Activated CD4-positive, alpha-beta T cell treated with anti-CD3 and anti-CD28 coated beads for 48 hours (primary cell): ENCODE data around the gene SRD5A1.

Experiments
- DNase-seq: peaks from one replicate; pipeline ENCODE4 v3.0.0-alpha.2; 2020

The SRD5A1 gene

GRCh38 chr5:6714226-6715041, 81.2 kb downstream of the SRD5A1 start:
- DNase-seq = peak; percentile 35

GRCh38 chr5:6715271-6715670, 82.0 kb downstream of the SRD5A1 start:
- DNase-seq = no peak

DNA sequence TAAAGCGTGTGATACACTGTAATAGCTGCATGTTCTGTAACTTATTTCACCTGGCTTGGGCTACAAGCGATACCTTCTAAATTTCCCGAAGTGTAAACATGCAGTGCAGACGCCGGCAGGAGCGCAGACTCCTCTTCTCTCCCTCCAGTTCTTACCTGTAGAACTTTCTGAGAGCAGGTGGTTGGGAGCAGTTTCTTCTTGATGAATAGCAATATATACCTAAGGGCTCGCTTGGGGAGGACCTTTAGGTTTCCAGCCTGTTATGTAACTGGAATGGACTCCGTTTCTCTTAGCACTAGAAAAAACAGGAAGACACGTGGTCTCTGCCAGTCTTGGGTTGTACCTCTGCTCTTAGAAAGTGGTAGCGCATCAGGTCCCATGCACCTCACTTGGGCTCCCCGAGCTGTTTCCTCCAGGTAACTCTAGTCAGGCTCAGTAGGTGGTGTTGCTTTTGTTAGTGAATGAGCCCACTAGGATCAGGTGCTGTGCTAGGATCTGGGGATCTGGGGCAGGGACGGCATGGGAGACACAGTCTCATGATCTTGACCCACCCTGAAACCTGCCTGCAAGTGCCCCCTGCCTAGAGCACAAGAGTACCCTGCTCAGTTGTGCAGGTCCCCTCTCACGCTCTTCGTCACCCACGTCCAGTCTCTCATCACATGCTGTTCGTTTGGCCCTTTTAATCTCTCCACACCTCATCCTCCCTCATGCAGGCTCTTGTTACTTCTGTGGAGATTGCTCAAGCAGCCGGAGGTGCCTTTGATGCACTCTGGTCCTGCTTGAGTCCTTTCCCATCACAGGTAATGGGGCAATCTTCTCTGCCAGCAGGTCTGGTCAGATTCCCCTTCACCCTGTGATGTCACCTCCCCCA, 82.8 kb downstream of the SRD5A1 start:
- no peak for DNase-seq

GRCh38 chr5:6716629-6717149, 83.4 kb downstream of the SRD5A1 start:
- DNase-seq = no peak

DNA sequence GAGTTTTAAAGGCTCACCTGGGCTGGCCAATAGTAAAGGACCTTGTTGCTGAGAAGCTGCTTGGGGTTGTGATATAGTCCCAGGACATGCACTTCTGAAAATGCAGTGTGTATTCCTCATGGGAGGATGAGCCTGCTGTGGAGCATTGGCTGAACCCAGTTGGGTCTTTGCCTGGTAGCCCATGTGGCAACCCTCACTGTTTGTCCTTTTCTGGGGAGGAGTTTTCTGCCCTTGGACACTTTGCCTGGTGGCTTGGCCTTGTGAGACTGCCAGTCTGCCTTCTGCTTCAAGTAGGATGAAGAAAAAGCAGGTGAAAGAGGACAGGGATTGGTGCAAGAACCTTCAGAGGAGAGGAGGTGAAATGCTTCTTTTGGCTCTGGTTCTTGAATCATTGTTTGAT, 84.0 kb downstream of the SRD5A1 start:
- DNase-seq = no peak

- DNase-seq = no peak
Measured at GRCh38 chr5:6717687-6718086, 84.4 kb downstream of the SRD5A1 start.

DNA sequence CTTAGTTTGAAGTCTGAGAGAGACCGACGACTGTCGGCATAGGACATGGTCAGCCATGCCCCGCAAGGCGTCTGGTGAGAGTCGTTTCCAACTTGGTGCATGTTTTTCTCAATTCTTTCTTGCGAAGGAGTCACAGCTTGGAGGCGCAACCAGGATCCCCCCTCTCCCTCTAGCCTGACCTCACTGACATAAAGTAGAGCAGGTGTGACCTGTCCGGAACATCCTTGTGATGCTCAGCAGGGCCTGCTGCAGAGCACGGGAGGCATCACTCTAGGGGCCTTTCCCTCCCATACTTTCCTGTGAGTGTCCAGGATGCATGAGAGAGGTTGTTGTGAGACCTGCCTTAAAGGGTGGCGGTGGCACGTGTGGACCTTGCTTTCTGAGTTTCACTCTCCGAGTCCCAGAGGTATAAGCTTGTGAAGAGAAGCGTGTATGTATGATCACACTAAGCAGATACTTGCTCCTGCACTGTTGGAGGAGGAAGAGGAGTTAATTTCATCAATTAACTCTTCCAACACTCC, 85.0 kb downstream of the SRD5A1 start:
- DNase-seq = no peak

- DNase-seq = no peak
Measured at GRCh38 chr5:6718718-6719117, 85.5 kb downstream of the SRD5A1 start.

GRCh38 chr5:6719417-6719816, 86.2 kb downstream of the SRD5A1 start:
- no peak for DNase-seq

- DNase-seq = no peak
Measured at GRCh38 chr5:6719896-6720560, 86.8 kb downstream of the SRD5A1 start.

DNA sequence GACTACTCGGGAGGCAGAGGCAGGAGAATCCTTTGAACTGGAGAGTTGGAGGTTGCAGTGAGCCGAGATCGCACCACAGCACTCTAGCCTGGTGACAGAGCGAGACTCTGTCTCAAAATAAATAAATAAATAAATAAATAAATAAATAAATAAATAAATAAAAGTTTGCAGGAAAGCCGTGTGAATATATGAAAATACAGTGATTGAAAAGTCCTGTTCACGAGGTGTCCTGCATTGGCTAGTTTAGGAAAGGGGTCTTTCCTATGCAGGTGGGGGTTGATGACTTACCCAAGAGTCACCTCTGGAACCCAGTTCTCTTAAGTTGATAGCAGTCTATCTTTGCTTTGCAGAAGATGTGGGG, 87.3 kb downstream of the SRD5A1 start:
- no peak for DNase-seq

DNA sequence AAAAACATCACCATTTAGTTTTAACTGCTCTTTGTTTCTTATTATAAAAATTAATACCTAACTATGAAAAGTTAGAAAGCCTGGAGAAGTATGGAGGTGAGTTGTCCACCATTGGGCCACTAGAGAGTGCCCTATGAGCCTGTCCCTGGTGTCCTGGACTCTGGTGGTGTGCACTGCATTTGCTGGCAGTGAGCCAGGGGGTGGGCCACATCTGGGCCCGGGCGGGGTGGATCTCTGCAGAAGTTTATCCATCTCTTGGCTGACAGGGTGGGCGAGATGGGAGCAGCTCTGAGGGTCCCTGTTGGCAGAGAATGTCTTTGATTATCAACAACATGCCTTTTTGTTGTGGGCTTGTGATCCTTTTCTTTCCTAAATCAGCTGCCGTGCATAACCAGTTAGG, 88.2 kb downstream of the SRD5A1 start:
- no peak for DNase-seq

GRCh38 chr5:6722015-6722414, 88.8 kb downstream of the SRD5A1 start:
- DNase-seq = no peak

GRCh38 chr5:6723122-6723815, 90.0 kb downstream of the SRD5A1 start:
- no peak for DNase-seq

- DNase-seq = no peak
Measured at GRCh38 chr5:6723816-6724300, 90.6 kb downstream of the SRD5A1 start.
